ENCODE data around the gene NRCAM. TPM values are rescaled to one million over a fixed set of nuclear protein-coding genes. Genes with fewer than 3 reads are reported as not detected.
A peak's percentile ranks its signal among the peaks of the same experiment; 100 is the strongest.

Gene NRCAM
- polyA plus RNA-seq, 1 donor (not counting 4 experiments of a cell fraction or from before 2014, with no cell fraction given): 4.0 TPM

DNA sequence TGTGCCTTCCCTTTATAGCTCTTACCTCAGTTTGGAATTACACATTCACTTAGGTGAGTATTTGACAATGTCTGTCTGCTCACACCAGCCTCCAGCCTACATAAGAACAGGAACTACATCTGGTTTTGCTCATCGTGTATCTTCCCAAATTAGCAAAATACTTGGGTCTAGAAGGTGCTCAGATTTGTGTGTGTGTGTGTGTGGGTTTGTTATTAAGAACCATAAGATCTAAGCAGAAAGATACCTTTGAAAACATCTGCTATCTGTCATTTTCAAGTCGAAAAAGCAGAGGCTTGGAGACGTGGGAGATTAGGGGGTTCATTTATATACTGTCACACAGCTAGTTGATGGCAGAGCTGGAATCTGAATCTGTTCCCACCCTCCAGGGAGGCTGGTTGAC lies 311.3 kb downstream of the NRCAM start:
- Histone ChIP-seq H3K27me3 (ENCODE audit: control insufficient read depth, extremely low read depth, insufficient read depth, low read length) (no peaks in the 10 kb centered on the region), H4K20me1 (ENCODE audit: control insufficient read depth, extremely low read depth, insufficient read depth, low read length) (no peaks in the 10 kb centered on the region), H3K27ac (ENCODE audit: control insufficient read depth, insufficient read depth, low read length) (no peak overlapping the region), H3K9me1 (ENCODE audit: control insufficient read depth, extremely low read depth, insufficient read depth, low read length) (no peaks in the 10 kb centered on the region), H2AFZ (ENCODE audit: control insufficient read depth, low read length) (peak overlapping the region; percentile 27), H3K9me3 (ENCODE audit: control insufficient read depth, low read depth, low read length) (no peaks in the 10 kb centered on the region), H3K4me3 (ENCODE audit: control insufficient read depth in 2 of 3, extremely low read depth in 1 of 3, insufficient read depth in 2 of 3, low read depth in 1 of 3, low read length in 3 of 3) (no peak overlapping the region), H3K4me2 (ENCODE audit: control insufficient read depth, extremely low read depth, insufficient read depth, low read depth, low read length) (no peak overlapping the region), H3K79me2 (ENCODE audit: control insufficient read depth, insufficient read depth, low read length) (no peaks in the 10 kb centered on the region), H3K4me1 (ENCODE audit: control insufficient read depth, extremely low read depth, insufficient read depth, low read length) (peaks cover 8% of the 10 kb centered on the region), H3K36me3 (ENCODE audit: control insufficient read depth in 2 of 2, extremely low read depth in 1 of 2, insufficient read depth in 2 of 2, low read length in 2 of 2) (no peaks in the 10 kb centered on the region), H3K9ac (ENCODE audit: control insufficient read depth, extremely low read depth, insufficient read depth, low read length) (no peak overlapping the region)
- DNase-seq (ENCODE audit: low read depth, low spot score): no peak
- no peak for TF ChIP-seq EZH2 (IDR thresholded peaks at IDR 0.05; ENCODE audit: low read length)
- dilution Hi-C loops (cut with MboI; ENCODE audit: extremely low pct_ligation_motif_present, low sequenced_read_pairs): no loop called here
- FAIRE-seq: no peak

DNA sequence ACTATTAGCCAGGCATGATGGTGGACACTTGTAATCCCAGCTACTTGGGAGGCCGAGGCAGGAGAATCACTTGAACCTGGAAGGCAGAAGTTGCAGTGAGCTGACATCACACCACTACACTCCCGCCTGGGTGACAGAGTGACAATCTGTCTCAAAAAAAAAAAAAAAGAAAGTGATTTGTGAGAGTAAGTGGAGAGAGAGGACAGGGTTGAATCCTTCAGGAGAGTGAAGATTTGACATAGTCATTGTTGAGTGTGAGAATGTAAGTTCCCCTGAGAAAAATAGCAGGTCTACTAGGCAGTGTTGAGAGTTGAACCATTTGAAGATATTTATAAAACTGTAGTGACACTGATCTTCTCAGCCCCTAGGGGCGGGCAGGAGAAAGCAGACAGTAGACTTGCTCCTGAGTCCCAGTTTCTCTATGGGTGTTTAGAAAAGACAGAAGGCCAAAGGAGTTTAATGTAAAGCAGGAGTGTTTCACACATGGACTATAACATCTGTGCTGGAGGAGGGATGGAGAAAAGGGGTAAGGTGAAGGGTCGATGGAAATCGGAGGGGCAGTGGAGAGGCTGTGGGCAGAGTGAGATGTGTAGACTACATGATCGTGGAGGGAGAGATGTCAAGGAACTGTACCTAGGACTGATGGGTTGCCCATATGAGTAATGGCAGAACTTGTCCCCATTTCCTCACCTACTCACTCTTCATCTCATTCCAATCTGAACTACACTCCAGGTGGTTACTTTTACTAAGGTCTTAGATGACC lies 312.4 kb downstream of the NRCAM start:
- TF ChIP-seq, protein P1, sequence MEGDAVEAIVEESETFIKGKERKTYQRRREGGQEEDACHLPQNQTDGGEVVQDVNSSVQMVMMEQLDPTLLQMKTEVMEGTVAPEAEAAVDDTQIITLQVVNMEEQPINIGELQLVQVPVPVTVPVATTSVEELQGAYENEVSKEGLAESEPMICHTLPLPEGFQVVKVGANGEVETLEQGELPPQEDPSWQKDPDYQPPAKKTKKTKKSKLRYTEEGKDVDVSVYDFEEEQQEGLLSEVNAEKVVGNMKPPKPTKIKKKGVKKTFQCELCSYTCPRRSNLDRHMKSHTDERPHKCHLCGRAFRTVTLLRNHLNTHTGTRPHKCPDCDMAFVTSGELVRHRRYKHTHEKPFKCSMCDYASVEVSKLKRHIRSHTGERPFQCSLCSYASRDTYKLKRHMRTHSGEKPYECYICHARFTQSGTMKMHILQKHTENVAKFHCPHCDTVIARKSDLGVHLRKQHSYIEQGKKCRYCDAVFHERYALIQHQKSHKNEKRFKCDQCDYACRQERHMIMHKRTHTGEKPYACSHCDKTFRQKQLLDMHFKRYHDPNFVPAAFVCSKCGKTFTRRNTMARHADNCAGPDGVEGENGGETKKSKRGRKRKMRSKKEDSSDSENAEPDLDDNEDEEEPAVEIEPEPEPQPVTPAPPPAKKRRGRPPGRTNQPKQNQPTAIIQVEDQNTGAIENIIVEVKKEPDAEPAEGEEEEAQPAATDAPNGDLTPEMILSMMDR (optimal IDR thresholded peaks at IDR 0.05 in 1 of 3, IDR thresholded peaks at IDR 0.05 in 1 of 3, conservative IDR thresholded peaks at IDR 0.05 in 1 of 3; ENCODE audit: extremely low read depth in 1 of 3, insufficient read depth in 2 of 3, low read length in 3 of 3): no peak
- TF ChIP-seq EZH2 (IDR thresholded peaks at IDR 0.05; ENCODE audit: low read length): no peak

More for the DNA sequence above, 312.4 kb downstream of the NRCAM start:
- FAIRE-seq (no peak), DNase-seq (ENCODE audit: low read depth, low spot score) (no peak)
- Histone ChIP-seq H2AFZ (ENCODE audit: control insufficient read depth, low read length) (no peak overlapping the region), H3K4me1 (ENCODE audit: control insufficient read depth, extremely low read depth, insufficient read depth, low read length) (peaks cover 8% of the 10 kb centered on the region), H3K36me3 (ENCODE audit: control insufficient read depth in 2 of 2, extremely low read depth in 1 of 2, insufficient read depth in 2 of 2, low read length in 2 of 2) (no peaks in the 10 kb centered on the region), H3K27ac (ENCODE audit: control insufficient read depth, insufficient read depth, low read length) (no peak overlapping the region), H3K9me3 (ENCODE audit: control insufficient read depth, low read depth, low read length) (no peaks in the 10 kb centered on the region), H3K79me2 (ENCODE audit: control insufficient read depth, insufficient read depth, low read length) (no peaks in the 10 kb centered on the region), H3K4me3 (ENCODE audit: control insufficient read depth in 2 of 3, extremely low read depth in 1 of 3, insufficient read depth in 2 of 3, low read depth in 1 of 3, low read length in 3 of 3) (no peak overlapping the region), H3K4me2 (ENCODE audit: control insufficient read depth, extremely low read depth, insufficient read depth, low read depth, low read length) (no peak overlapping the region), H3K9ac (ENCODE audit: control insufficient read depth, extremely low read depth, insufficient read depth, low read length) (no peak overlapping the region), H4K20me1 (ENCODE audit: control insufficient read depth, extremely low read depth, insufficient read depth, low read length) (no peaks in the 10 kb centered on the region), H3K9me1 (ENCODE audit: control insufficient read depth, extremely low read depth, insufficient read depth, low read length) (no peaks in the 10 kb centered on the region), H3K27me3 (ENCODE audit: control insufficient read depth, extremely low read depth, insufficient read depth, low read length) (no peaks in the 10 kb centered on the region)
- dilution Hi-C loops (cut with MboI; ENCODE audit: extremely low pct_ligation_motif_present, low sequenced_read_pairs): no loop called here

All from keratinocyte (primary cell).